SHP77 (cell line): Measurements from ENCODE around the gene SPON2.

ENCODE experiments used
- DNase-seq, 2 experiments: peaks; one replicate each; lab custom pipeline; 2025; lab: John Stamatoyannopoulos, UW

Gene SPON2

GRCh38 chr4:1172228-1172851 is at the start of gene SPON2:
SPON2 (minus strand) TSS chr4:1172583.
- no peak for DNase-seq

- no peak for DNase-seq
These were observed 48.9 kb upstream of the SPON2 start for GRCh38 chr4:1221155-1221870.

- DNase-seq: no peak
These were observed 48.2 kb upstream of the SPON2 start for GRCh38 chr4:1220566-1220965.

- DNase-seq: no peak
These were observed 47.2 kb upstream of the SPON2 start for GRCh38 chr4:1219566-1219950.

- DNase-seq: no peak
These were observed 46.5 kb upstream of the SPON2 start for GRCh38 chr4:1218634-1219565.

GRCh38 chr4:1217366-1217765 is 45.0 kb upstream of the SPON2 start:
- no peak for DNase-seq

GRCh38 chr4:1216869-1217294 is 44.5 kb upstream of the SPON2 start:
- DNase-seq: no peak

- no peak for DNase-seq
These were observed 43.8 kb upstream of the SPON2 start for GRCh38 chr4:1216076-1216614.

- DNase-seq: no peak
These were observed 43.0 kb upstream of the SPON2 start for GRCh38 chr4:1215141-1216075.

- DNase-seq: no peak
These were observed 42.0 kb upstream of the SPON2 start for GRCh38 chr4:1214101-1215095.

GRCh38 chr4:1213336-1213995 is 41.1 kb upstream of the SPON2 start:
- no peak for DNase-seq

GRCh38 chr4:1212546-1213335 is 40.4 kb upstream of the SPON2 start:
- no peak for DNase-seq

GRCh38 chr4:1211891-1212545 is 39.6 kb upstream of the SPON2 start:
- no peak for DNase-seq

- DNase-seq: no peak
These were observed 39.0 kb upstream of the SPON2 start for GRCh38 chr4:1211371-1211770.

- no peak for DNase-seq
These were observed 38.6 kb upstream of the SPON2 start for GRCh38 chr4:1210971-1211370.

- DNase-seq: no peak
These were observed 38.0 kb upstream of the SPON2 start for GRCh38 chr4:1210241-1210841.

- no peak for DNase-seq
These were observed 37.4 kb upstream of the SPON2 start for GRCh38 chr4:1209821-1210220.
